Endodermal cell (in vitro differentiated cells): ENCODE measurements around the gene PPM1M. TPM values are rescaled to one million over a fixed set of nuclear protein-coding genes. Genes with fewer than 3 reads are reported as not detected.

ENCODE experiments used
- DNase-seq: peaks from one replicate; pipeline ENCODE4 v3.0.0-alpha.2; 2017
- H3K27ac ChIP-seq: 2 replicates; pipeline ENCODE4 v1.5.1; 2013; ENCODE audit warnings: mild to moderate bottlenecking, low read depth, low read length, moderate library complexity
- H3K27me3 ChIP-seq: 2 replicates; pipeline ENCODE4 v1.6.1; 2013; ENCODE audit warnings: mild to moderate bottlenecking, low read length, moderate library complexity; ENCODE audit not compliant: insufficient read depth, control insufficient read depth, poor library complexity, severe bottlenecking
- H3K36me3 ChIP-seq: 2 replicates; pipeline ENCODE4 v1.7.0; 2013; ENCODE audit warnings: mild to moderate bottlenecking, low read length, moderate library complexity; ENCODE audit not compliant: control insufficient read depth, insufficient read depth
- H3K4me1 ChIP-seq: one replicate; pipeline ENCODE4 v1.7.0; 2013; ENCODE audit warnings: low read length; ENCODE audit not compliant: control insufficient read depth, insufficient read depth
- H3K4me3 ChIP-seq: 2 replicates; pipeline ENCODE4 v1.5.1; 2013; ENCODE audit warnings: mild to moderate bottlenecking, low read length, moderate library complexity
- H3K9ac ChIP-seq: 2 replicates; pipeline ENCODE4 v1.6.1; 2013; ENCODE audit warnings: mild to moderate bottlenecking, low read length, moderate library complexity; ENCODE audit not compliant: poor library complexity, severe bottlenecking; ENCODE audit errors: extremely low read depth
- H3K9me3 ChIP-seq: 2 replicates; pipeline ENCODE4 v1.6.1; 2013; ENCODE audit warnings: mild to moderate bottlenecking, low read length, moderate library complexity; ENCODE audit not compliant: control insufficient read depth
- H3K27ac Mint-ChIP-seq: 2 replicates; pipeline ENCODE4 v1.8.0; 2020; ENCODE audit warnings: mixed read lengths
- H3K27me3 Mint-ChIP-seq: 2 replicates; pipeline ENCODE4 v1.8.0; 2021; ENCODE audit warnings: mild to moderate bottlenecking, mixed read lengths; ENCODE audit not compliant: insufficient read depth
- H3K36me3 Mint-ChIP-seq: 2 replicates; pipeline ENCODE4 v1.8.0; 2020; ENCODE audit warnings: low read depth, mixed read lengths
- H3K4me1 Mint-ChIP-seq: 2 replicates; pipeline ENCODE4 v1.8.0; 2020; ENCODE audit warnings: mixed read lengths
- H3K4me3 Mint-ChIP-seq: 2 replicates; pipeline ENCODE4 v1.8.0; 2020; ENCODE audit warnings: mild to moderate bottlenecking, moderate library complexity, mixed read lengths
- H3K9me3 Mint-ChIP-seq: 2 replicates; pipeline ENCODE4 v1.8.0; 2020; ENCODE audit warnings: mild to moderate bottlenecking, mixed read lengths
- WGBS, 2 experiments: methylation state at CpG; one replicate each; pipeline versions ENCODE4 v1.1.5 to v1.1.7; 2013; ENCODE audit warnings: missing lambda C conversion rate in 2 of 2, mixed read lengths in 1 of 2; ENCODE audit not compliant: insufficient coverage in 1 of 2, insufficient read length in 1 of 2; 5-methylcytosine and 5-hydroxymethylcytosine counted together
- total RNA-seq, 2 donors: library from RNA; stranded (reverse); fragmentation: NEBNext Ultra II Directional in 1 of 2; extraction: Animal tissue kit (Norgen Biotek cat#: 25700) in 1 of 2; gene quantifications; 2 replicates in 1 of 2; 3 replicates in 1 of 2; pipeline ENCODE4 v1.2.1, GENCODE V29; 2021
- TF ChIP-seq, protein P1 (sequence below): fragments of 200-600 bp; sonication (generic); conservative IDR thresholded peaks from 2 replicates; pipeline ENCODE4 v1.5.0; 2021; ENCODE audit warnings: antibody characterized with exemption, mild to moderate bottlenecking

PPM1M gene
- total RNA-seq, 2 donors from 2014 or later, result 6.7 to 6.8 TPM

DNA sequence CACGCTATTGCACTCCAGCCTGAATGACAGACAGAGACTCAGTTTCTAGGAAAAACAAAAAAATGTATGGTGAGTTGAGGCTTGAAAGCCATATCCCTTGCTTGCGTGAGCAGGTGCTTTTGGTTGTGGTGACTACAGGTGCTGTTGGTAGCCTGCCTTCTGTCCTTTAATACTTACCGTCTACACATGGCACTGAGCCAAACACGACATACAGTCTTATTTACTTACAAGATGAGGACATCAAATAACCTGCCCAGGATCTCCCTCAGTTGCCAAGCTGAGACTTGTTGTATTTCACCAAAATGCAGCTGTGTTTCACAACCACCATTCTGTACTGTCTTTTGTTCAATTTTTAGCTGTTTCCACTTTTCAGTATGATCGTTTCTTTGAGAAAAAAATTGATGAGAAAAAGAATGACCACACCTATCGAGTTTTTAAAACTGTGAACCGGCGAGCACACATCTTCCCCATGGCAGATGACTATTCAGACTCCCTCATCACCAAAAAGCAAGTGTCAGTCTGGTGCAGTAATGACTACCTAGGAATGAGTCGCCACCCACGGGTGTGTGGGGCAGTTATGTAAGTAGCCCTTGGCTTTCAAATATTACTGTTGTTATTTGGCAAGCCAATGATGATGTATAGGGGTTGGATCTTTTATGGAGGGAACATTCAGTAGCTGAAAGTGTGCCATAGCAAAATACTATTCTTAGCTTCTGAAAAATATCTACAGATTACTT is 41.1 kb upstream of the PPM1M start:
- Histone ChIP-seq H3K4me1 (no peaks in the 10 kb centered on the region), H3K27ac (no peak overlapping the region), H3K27me3 (no peaks in the 10 kb centered on the region), H3K36me3 (peaks cover 90% of the 10 kb centered on the region), H3K9ac (no peak overlapping the region), H3K4me3 (no peak overlapping the region), H3K9me3 (no peaks in the 10 kb centered on the region)
- no peak for DNase-seq
- TF ChIP-seq, protein P1, sequence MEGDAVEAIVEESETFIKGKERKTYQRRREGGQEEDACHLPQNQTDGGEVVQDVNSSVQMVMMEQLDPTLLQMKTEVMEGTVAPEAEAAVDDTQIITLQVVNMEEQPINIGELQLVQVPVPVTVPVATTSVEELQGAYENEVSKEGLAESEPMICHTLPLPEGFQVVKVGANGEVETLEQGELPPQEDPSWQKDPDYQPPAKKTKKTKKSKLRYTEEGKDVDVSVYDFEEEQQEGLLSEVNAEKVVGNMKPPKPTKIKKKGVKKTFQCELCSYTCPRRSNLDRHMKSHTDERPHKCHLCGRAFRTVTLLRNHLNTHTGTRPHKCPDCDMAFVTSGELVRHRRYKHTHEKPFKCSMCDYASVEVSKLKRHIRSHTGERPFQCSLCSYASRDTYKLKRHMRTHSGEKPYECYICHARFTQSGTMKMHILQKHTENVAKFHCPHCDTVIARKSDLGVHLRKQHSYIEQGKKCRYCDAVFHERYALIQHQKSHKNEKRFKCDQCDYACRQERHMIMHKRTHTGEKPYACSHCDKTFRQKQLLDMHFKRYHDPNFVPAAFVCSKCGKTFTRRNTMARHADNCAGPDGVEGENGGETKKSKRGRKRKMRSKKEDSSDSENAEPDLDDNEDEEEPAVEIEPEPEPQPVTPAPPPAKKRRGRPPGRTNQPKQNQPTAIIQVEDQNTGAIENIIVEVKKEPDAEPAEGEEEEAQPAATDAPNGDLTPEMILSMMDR, result no peak
- Mint-ChIP-seq H3K27ac (no peak overlapping the region), H3K27me3 (no peaks in the 10 kb centered on the region), H3K36me3 (peaks cover 86% of the 10 kb centered on the region), H3K4me1 (no peaks in the 10 kb centered on the region), H3K4me3 (no peak overlapping the region), H3K9me3 (no peaks in the 10 kb centered on the region)
- WGBS, 2 experiments, result 98 to 100% methylated on average over 9 to 10 of the region's 10 CpGs

DNA sequence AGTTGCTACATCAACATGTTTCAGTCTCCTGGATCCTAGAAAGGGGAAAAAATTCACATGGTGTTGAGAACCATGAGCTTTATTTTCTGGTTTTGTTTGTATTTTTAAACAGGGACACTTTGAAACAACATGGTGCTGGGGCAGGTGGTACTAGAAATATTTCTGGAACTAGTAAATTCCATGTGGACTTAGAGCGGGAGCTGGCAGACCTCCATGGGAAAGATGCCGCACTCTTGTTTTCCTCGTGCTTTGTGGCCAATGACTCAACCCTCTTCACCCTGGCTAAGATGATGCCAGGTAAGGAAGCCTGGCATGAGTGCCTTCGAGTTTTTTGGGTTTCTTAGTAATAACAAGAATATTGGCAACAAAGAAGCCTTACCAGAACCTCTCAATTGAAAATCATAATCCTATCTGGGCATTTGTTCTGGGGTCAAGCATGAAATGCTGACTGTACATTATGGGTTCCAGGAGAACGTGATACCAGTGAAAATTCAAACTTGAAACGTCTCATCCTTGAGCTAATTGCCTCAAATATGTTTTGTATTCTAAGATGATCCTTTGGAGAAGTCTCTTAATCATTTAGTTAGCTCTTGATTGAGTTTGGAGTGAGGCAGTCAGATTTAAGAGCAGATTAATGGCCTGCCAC is 39.7 kb upstream of the PPM1M start:
- Histone ChIP-seq H3K27me3 (no peaks in the 10 kb centered on the region), H3K9ac (no peak overlapping the region), H3K9me3 (no peaks in the 10 kb centered on the region), H3K4me3 (no peak overlapping the region), H3K36me3 (peaks cover 95% of the 10 kb centered on the region), H3K4me1 (no peaks in the 10 kb centered on the region), H3K27ac (no peak overlapping the region)
- DNase-seq, result no peak
- no peaks in the 10 kb centered on the region for H3K27me3 Mint-ChIP-seq
- 95% methylated on average over 6 of the region's 6 CpGs for WGBS, 2 experiments
- H3K4me3 Mint-ChIP-seq, result no peak overlapping the region
- H3K9me3 Mint-ChIP-seq, result no peaks in the 10 kb centered on the region
- H3K27ac Mint-ChIP-seq, result no peak overlapping the region
- H3K4me1 Mint-ChIP-seq, result no peaks in the 10 kb centered on the region
- TF ChIP-seq, protein P1, result no peak
- peaks cover 91% of the 10 kb centered on the region for H3K36me3 Mint-ChIP-seq

DNA sequence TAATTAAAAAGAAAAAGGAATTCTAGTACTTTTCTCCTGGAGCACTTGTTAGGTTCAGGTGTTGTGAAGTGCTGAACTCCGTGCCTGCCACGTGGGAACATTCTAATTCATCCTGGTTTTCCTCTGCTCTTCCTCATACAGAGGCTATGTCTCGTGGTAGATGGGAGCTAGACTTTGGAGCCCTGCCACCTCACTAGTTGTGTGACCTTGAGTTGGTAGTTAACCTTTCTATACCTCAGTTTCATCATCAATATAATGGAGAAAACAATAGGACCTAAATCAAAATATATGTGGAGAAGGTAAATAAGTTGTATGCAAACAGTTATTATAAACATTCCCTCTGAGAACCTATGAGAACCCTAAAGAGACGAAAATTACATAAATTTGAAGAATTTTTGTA is 37.0 kb upstream of the PPM1M start:
- Histone ChIP-seq H3K9me3 (no peaks in the 10 kb centered on the region), H3K4me1 (no peaks in the 10 kb centered on the region), H3K9ac (no peak overlapping the region), H3K4me3 (no peak overlapping the region), H3K27me3 (no peaks in the 10 kb centered on the region), H3K27ac (no peak overlapping the region), H3K36me3 (peaks cover 93% of the 10 kb centered on the region)
- 92 to 100% methylated on average over 1 to 4 of the region's 4 CpGs for WGBS, 2 experiments
- H3K4me1 Mint-ChIP-seq, result no peaks in the 10 kb centered on the region
- DNase-seq, result no peak
- H3K4me3 Mint-ChIP-seq, result no peak overlapping the region
- TF ChIP-seq, protein P1, result no peak
- peaks cover 90% of the 10 kb centered on the region for H3K36me3 Mint-ChIP-seq
- H3K27me3 Mint-ChIP-seq, result no peaks in the 10 kb centered on the region
- no peak overlapping the region for H3K27ac Mint-ChIP-seq
- no peaks in the 10 kb centered on the region for H3K9me3 Mint-ChIP-seq
